GM12892 (cell line): ENCODE data around the gene OR1F1.

ENCODE experiments used
- POLR2A ChIP-seq: IDR thresholded peaks from 2 replicates; pipeline ENCODE4 v1.6.1; 2011; ENCODE audit warnings: low read depth, low read length, control low read depth
- POLR2AphosphoS5 ChIP-seq: IDR thresholded peaks from 2 replicates; pipeline ENCODE4 v1.6.1; 2011; ENCODE audit warnings: low read depth, low read length, control low read depth
- TAF1 ChIP-seq: IDR thresholded peaks from 2 replicates; pipeline ENCODE4 v1.6.1; 2011; ENCODE audit warnings: low read depth, mild to moderate bottlenecking, control low read depth, low read length, borderline replicate concordance

DNA sequence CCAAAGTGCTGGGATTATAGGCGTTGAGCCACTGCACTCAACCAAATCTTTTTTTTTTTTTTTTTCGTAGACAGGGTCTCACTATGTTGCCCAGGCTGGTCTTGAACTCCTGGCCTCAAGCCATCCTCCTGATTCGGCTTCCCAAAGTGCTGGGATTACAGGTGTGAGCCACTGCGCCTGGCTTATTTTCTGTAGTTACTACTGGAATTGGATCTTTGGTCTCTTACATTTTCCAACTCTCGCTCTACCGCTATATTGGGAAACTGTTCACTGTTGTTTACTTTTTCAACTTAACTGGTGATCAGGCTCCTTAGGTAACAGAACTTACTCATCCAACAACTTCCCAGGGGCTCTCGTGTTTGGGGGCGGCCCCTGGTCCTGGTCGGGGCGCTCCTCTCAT, 32.8 kb downstream of the OR1F1 start:
- no peak for TF ChIP-seq POLR2A
- TF ChIP-seq POLR2AphosphoS5, result no peak
- no peak for TF ChIP-seq TAF1
